WTC11 (cell line): ENCODE measurements around the gene RAPH1.

Experiments used
- CBFB ChIP-seq: sonication (generic); formaldehyde crosslinking; IDR thresholded peaks from 2 replicates; pipeline ENCODE4 v1.8.1; 2022; ENCODE audit warnings: mild to moderate bottlenecking, low read depth, missing genetic modification reagents
- TEAD4 ChIP-seq: sonication (generic); formaldehyde crosslinking; IDR thresholded peaks from 2 replicates; pipeline ENCODE4 v1.8.0; 2022; ENCODE audit warnings: mild to moderate bottlenecking, missing genetic modification reagents
- TF ChIP-seq, protein P1 (sequence below): fragments of 200-600 bp; IDR thresholded peaks from 2 replicates; pipeline ENCODE4 v1.8.0; 2022; ENCODE audit warnings: antibody characterized with exemption

GRCh38 chr2:203535078-203535783, at the start of gene RAPH1:
- no peak; the same call in 1 of the 2 replicates for TF ChIP-seq CBFB (CRISPR knock-in tag)
- TF ChIP-seq TEAD4 (CRISPR knock-in tag): no peak
- TF ChIP-seq, protein P1, sequence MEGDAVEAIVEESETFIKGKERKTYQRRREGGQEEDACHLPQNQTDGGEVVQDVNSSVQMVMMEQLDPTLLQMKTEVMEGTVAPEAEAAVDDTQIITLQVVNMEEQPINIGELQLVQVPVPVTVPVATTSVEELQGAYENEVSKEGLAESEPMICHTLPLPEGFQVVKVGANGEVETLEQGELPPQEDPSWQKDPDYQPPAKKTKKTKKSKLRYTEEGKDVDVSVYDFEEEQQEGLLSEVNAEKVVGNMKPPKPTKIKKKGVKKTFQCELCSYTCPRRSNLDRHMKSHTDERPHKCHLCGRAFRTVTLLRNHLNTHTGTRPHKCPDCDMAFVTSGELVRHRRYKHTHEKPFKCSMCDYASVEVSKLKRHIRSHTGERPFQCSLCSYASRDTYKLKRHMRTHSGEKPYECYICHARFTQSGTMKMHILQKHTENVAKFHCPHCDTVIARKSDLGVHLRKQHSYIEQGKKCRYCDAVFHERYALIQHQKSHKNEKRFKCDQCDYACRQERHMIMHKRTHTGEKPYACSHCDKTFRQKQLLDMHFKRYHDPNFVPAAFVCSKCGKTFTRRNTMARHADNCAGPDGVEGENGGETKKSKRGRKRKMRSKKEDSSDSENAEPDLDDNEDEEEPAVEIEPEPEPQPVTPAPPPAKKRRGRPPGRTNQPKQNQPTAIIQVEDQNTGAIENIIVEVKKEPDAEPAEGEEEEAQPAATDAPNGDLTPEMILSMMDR: no peak
